HCT116 (cell line): ENCODE results near the gene RPGRIP1. TPM values are rescaled to one million over a fixed set of nuclear protein-coding genes. Genes with fewer than 3 reads are reported as not detected.

ENCODE experiments used
- ATAC-seq: fragments of 200-7000 bp; cut with Tn5 transposase; 2 replicates; pipeline ENCODE4 v1.9.1; 2020; ENCODE audit warnings: mild to moderate bottlenecking, moderate library complexity
- BruUV-seq: library from RNA; stranded (reverse); fragments of 400-500 nt; replicated peaks from 2 replicates; lab custom pipeline; 2021; lab: Mats Ljungman, UMichigan
- CTCF ChIA-PET: fragments of 300-600 bp; sonication (Branson Sonifier 250); formaldehyde crosslinking; loops from one replicate; lab custom pipeline; 2021; ENCODE audit warnings: antibody characterized with exemption; lab: Charles Lee
- POLR2A ChIA-PET: fragments of 300-600, 350-600 bp; sonication (Branson Sonifier 250); formaldehyde crosslinking; loops from one replicate; lab custom pipeline; 2021; ENCODE audit warnings: antibody characterized with exemption; lab: Charles Lee
- RAD21 ChIA-PET, 2 experiments: fragments of 300-600 bp; sonication (Branson Sonifier 250); formaldehyde crosslinking; loops; one replicate each; lab custom pipeline; 2023; ENCODE audit warnings: low total read pairs in 2 of 2; ENCODE audit not compliant: uncharacterized antibody in 2 of 2, unreplicated experiment in 2 of 2, low non-redundant PET in 1 of 2; lab: Charles Lee
- DNase-seq: peaks from one replicate; pipeline ENCODE4 v3.0.0-alpha.2; 2010; ENCODE audit warnings: low read depth, low spot score
- H2AFZ ChIP-seq: fragments of 200-600 bp; shearing (Covaris generic), sonication (generic); 2 replicates; pipeline ENCODE4 v1.6.1; 2017; ENCODE audit warnings: low read depth, mixed run types, mixed read lengths, antibody characterized with exemption, low read length; ENCODE audit not compliant: poor library complexity, severe bottlenecking
- H3K27ac ChIP-seq: 2 replicates; pipeline ENCODE4 v1.5.1; 2012; ENCODE audit warnings: low read depth, low read length
- H3K27me3 ChIP-seq: fragments of 200-600 bp; sonication (generic); 2 replicates; pipeline ENCODE4 v1.6.1; 2016; ENCODE audit warnings: mixed run types, low read length, mixed read lengths; ENCODE audit not compliant: insufficient read depth
- H3K36me3 ChIP-seq, 2 experiments: fragments of 200-500 bp in 1 of 2; fragments of 200-600 bp in 1 of 2; sonication (Bioruptor generic) in 1 of 2; sonication (generic) in 1 of 2; 2 replicates each; pipeline versions ENCODE4 v1.5.1 to v1.6.1; 2014 to 2016; ENCODE audit warnings: low read length in 2 of 2, inconsistent platforms in 1 of 2, mixed read lengths in 1 of 2, mixed run types in 1 of 2; ENCODE audit not compliant: insufficient read depth in 2 of 2, control insufficient read depth in 1 of 2
- H3K4me1 ChIP-seq, 2 experiments: fragments of 200-600 bp in 1 of 2; sonication (generic) in 1 of 2; 2 replicates each; pipeline versions ENCODE4 v1.5.1 to v1.6.1; 2012 to 2017; ENCODE audit warnings: low read length in 2 of 2, inconsistent platforms in 1 of 2, mild to moderate bottlenecking in 1 of 2, mixed read lengths in 1 of 2, mixed run types in 1 of 2, moderate library complexity in 1 of 2; ENCODE audit not compliant: insufficient read depth in 2 of 2, control insufficient read depth in 1 of 2
- H3K4me2 ChIP-seq: fragments of 200-600 bp; sonication (generic); 2 replicates; pipeline ENCODE4 v1.6.1; 2017; ENCODE audit warnings: mixed run types, low read length, mixed read lengths
- H3K4me3 ChIP-seq, 2 experiments: fragments of 200-600 bp in 1 of 2; sonication (generic) in 1 of 2; replicated peaks in 1 of 2; 2 replicates each; pipeline ENCODE4 v1.5.1; 2011 to 2016; ENCODE audit warnings: low read length in 2 of 2, control low read depth in 1 of 2, low read depth in 1 of 2, mild to moderate bottlenecking in 1 of 2, mixed read lengths in 1 of 2, mixed run types in 1 of 2
- H3K79me2 ChIP-seq: fragments of 200-600 bp; sonication (generic); 2 replicates; pipeline ENCODE4 v1.6.1; 2017; ENCODE audit warnings: mild to moderate bottlenecking, mixed run types, low read length, moderate library complexity, mixed read lengths; ENCODE audit not compliant: insufficient read depth
- H3K9ac ChIP-seq: fragments of 200-600 bp; sonication (generic); 2 replicates; pipeline ENCODE4 v1.6.1; 2016; ENCODE audit warnings: low read length, mixed read lengths
- H3K9me2 ChIP-seq: fragments of 200-600 bp; sonication (generic), shearing (Covaris generic); 2 replicates; pipeline ENCODE4 v1.6.1; 2017; ENCODE audit warnings: mixed run types, mild to moderate bottlenecking, moderate library complexity; ENCODE audit not compliant: insufficient read depth
- H3K9me3 ChIP-seq, 2 experiments: fragments of 200-500 bp in 1 of 2; fragments of 200-600 bp in 1 of 2; sonication (Bioruptor generic) in 1 of 2; sonication (generic) in 1 of 2; 2 replicates each; pipeline ENCODE4 v1.6.1; 2014 to 2017; ENCODE audit warnings: low read length in 2 of 2, mixed read lengths in 2 of 2, inconsistent platforms in 1 of 2, low read depth in 1 of 2, mild to moderate bottlenecking in 1 of 2, mixed run types in 1 of 2, moderate library complexity in 1 of 2; ENCODE audit not compliant: control insufficient read depth in 1 of 2, insufficient read depth in 1 of 2
- H4K20me1 ChIP-seq: fragments of 200-600 bp; sonication (generic), shearing (Covaris generic); 2 replicates; pipeline ENCODE4 v1.6.1; 2017; ENCODE audit warnings: mixed run types, mild to moderate bottlenecking, moderate library complexity; ENCODE audit not compliant: insufficient read depth
- FOSL1 ChIP-seq: IDR thresholded peaks from 2 replicates; pipeline ENCODE4 v1.6.1; 2012; ENCODE audit warnings: low read depth
- intact Hi-C: fragments of 100-400 bp; cut with micrococcal nuclease; formaldehyde crosslinking; loops from 2 replicates; pipeline ENCODE4 v1.10.0; 2022
- total RNA-seq: library from RNA; stranded (reverse); gene quantifications from one replicate; pipeline ENCODE4 v1.2.1, GENCODE V29; 2021; ENCODE audit not compliant: unreplicated experiment
- TF ChIP-seq, protein P1 (sequence below): IDR thresholded peaks from 2 replicates; pipeline ENCODE4 v1.6.1; 2011; ENCODE audit warnings: mild to moderate bottlenecking, low read length, moderate library complexity; ENCODE audit not compliant: insufficient replicate concordance; ENCODE audit errors: extremely low read depth

The RPGRIP1 gene
- total RNA-seq, 1 experiment from 2014 or later = not detected

DNA sequence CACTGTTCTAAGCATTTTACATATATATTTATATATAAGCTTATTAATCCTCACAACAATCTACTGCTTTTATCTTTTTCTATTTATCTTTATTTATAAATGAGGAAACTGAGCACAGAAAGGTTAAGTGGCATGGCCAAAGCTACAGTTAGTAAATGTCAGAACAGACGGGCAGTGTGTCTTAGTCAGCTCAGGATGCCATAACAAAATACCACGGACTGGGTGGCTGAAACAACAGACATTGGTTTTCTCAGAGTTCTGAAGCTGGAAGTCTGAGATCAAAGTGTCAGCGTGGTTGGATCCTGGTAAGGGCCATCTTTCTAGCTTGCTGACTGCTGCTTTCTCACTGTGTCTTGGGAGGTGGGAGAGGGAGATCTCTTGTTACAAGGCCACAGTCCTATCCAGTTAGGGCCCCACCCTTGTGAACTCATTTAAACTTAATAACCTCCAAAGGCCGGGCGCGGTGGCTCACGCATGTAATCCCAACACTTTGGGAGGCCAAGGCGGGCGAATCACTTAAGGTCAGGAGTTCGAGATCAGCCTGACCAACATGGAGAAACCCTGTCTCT, 19.8 kb downstream of the RPGRIP1 start (continued):
- TF ChIP-seq, protein P1, sequence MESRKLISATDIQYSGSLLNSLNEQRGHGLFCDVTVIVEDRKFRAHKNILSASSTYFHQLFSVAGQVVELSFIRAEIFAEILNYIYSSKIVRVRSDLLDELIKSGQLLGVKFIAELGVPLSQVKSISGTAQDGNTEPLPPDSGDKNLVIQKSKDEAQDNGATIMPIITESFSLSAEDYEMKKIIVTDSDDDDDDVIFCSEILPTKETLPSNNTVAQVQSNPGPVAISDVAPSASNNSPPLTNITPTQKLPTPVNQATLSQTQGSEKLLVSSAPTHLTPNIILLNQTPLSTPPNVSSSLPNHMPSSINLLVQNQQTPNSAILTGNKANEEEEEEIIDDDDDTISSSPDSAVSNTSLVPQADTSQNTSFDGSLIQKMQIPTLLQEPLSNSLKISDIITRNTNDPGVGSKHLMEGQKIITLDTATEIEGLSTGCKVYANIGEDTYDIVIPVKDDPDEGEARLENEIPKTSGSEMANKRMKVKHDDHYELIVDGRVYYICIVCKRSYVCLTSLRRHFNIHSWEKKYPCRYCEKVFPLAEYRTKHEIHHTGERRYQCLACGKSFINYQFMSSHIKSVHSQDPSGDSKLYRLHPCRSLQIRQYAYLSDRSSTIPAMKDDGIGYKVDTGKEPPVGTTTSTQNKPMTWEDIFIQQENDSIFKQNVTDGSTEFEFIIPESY = no peak

DNA sequence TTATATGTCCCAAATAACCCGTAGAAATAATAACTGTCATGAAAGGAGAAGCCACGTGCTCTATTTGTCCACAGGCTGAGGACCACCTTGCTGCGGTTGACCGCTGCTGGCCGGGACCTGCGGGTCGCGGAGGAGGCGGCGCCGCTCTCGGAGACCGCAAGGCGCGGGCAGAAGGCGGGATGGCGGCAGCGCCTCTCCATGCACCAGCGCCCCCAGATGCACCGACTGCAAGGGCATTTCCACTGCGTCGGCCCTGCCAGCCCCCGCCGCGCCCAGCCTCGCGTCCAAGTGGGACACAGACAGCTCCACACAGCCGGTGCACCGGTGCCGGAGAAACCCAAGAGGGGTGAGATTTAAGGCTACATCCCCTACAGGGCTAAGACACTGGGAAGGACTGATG, 21.0 kb downstream of the RPGRIP1 start:
- Histone ChIP-seq H3K36me3 (no peaks in the 10 kb centered on the region), H3K27ac (no peak overlapping the region), H3K9me2 (no peaks in the 10 kb centered on the region), H4K20me1 (no peaks in the 10 kb centered on the region), H3K27me3 (no peaks in the 10 kb centered on the region), H2AFZ (no peak overlapping the region), H3K79me2 (no peaks in the 10 kb centered on the region), H3K9ac (no peak overlapping the region), H3K4me1 (0 out of 4 replicates have a peak, but pooled peaks cover 0 to 3% of the 10 kb centered on the region in 2 experiments), H3K4me2 (no peak overlapping the region), H3K9me3 (no peaks in the 10 kb centered on the region), H3K4me3 (no peak overlapping the region)
- ChIA-PET RAD21 (no interaction called here), CTCF (no interaction called here), POLR2A (no interaction called here)
- DNase-seq (no peak), ATAC-seq (no peak)
- no TSS peak for BruUV-seq
- no peak for TF ChIP-seq FOSL1
- intact Hi-C loops = no loop called here
